ENCODE data around the gene BOC. TPM values are rescaled to one million over a fixed set of nuclear protein-coding genes. Genes with fewer than 3 reads are reported as not detected.

BOC gene
- total and polyA plus RNA-seq, 2 of the 13 experiments (the other 11 are each of a cell fraction or from before 2014, with no cell fraction given) = 0.04 TPM; not detected in 1

DNA sequence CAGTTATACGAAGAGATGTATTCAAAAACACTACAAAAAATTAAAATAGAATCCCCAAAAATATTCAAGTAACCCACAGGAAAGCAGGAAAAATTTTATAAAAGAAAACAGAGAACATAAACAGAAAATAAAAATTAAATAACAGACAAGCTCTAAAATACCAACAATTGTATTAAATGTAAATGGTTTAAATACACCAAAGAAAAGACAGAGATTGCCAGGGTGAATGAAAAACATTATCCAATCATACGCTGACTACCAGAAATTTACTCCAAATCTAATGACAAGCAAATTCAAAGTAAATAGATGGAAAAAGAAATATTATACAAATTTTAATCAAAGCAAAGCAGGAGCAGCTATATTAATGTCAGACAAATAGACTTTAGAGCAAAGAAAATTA, 103.6 kb downstream of the BOC start (continued):
- TF ChIP-seq, protein P1, sequence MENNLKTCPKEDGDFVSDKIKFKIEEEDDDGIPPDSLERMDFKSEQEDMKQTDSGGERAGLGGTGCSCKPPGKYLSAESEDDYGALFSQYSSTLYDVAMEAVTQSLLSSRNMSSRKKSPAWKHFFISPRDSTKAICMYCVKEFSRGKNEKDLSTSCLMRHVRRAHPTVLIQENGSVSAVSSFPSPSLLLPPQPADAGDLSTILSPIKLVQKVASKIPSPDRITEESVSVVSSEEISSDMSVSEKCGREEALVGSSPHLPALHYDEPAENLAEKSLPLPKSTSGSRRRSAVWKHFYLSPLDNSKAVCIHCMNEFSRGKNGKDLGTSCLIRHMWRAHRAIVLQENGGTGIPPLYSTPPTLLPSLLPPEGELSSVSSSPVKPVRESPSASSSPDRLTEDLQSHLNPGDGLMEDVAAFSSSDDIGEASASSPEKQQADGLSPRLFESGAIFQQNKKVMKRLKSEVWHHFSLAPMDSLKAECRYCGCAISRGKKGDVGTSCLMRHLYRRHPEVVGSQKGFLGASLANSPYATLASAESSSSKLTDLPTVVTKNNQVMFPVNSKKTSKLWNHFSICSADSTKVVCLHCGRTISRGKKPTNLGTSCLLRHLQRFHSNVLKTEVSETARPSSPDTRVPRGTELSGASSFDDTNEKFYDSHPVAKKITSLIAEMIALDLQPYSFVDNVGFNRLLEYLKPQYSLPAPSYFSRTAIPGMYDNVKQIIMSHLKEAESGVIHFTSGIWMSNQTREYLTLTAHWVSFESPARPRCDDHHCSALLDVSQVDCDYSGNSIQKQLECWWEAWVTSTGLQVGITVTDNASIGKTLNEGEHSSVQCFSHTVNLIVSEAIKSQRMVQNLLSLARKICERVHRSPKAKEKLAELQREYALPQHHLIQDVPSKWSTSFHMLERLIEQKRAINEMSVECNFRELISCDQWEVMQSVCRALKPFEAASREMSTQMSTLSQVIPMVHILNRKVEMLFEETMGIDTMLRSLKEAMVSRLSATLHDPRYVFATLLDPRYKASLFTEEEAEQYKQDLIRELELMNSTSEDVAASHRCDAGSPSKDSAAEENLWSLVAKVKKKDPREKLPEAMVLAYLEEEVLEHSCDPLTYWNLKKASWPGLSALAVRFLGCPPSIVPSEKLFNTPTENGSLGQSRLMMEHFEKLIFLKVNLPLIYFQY (CRISPR knock-in tag; IDR thresholded peaks at IDR 0.05; ENCODE audit: borderline replicate concordance) = no peak
- TF ChIP-seq ZBTB42 (CRISPR knock-in tag; IDR thresholded peaks at IDR 0.05) = no peak
- TF ChIP-seq ZNF530 (CRISPR knock-in tag; IDR thresholded peaks at IDR 0.05; ENCODE audit: low read depth) = no peak
- TF ChIP-seq, protein P2, sequence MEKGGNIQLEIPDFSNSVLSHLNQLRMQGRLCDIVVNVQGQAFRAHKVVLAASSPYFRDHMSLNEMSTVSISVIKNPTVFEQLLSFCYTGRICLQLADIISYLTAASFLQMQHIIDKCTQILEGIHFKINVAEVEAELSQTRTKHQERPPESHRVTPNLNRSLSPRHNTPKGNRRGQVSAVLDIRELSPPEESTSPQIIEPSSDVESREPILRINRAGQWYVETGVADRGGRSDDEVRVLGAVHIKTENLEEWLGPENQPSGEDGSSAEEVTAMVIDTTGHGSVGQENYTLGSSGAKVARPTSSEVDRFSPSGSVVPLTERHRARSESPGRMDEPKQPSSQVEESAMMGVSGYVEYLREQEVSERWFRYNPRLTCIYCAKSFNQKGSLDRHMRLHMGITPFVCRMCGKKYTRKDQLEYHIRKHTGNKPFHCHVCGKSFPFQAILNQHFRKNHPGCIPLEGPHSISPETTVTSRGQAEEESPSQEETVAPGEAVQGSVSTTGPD (CRISPR knock-in tag; IDR thresholded peaks at IDR 0.05) = no peak
- no peak for TF ChIP-seq ZSCAN25 (CRISPR knock-in tag; IDR thresholded peaks at IDR 0.05)
- TF ChIP-seq ZNF230 (CRISPR knock-in tag; IDR thresholded peaks at IDR 0.05) = no peak
- TF ChIP-seq ZNF562 (CRISPR knock-in tag; IDR thresholded peaks at IDR 0.05; ENCODE audit: borderline replicate concordance) = no peak

DNA sequence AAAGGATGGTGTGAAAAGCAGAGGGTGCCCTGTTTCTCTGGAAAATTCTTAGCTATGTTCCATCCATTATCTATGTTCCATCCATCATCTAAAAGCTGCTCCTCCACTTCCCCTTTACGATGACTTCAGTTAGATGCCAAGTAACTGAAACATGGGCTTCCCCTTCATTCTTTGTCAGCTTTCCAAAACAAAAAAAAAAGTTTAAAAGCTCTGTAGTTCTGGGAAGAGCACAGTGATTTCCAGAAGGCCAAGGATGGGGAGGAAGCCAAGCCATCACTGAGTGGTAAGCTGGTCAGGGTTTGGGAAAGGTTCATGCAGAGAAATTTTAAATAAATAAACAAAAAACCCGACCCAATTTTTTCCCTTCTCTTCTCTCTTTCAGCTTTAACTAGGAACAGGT, 118.4 kb downstream of the BOC start:
- DNase-seq (ENCODE audit: low spot score) (no peak), ATAC-seq (no peak), FAIRE-seq (no peak)
- Histone ChIP-seq H3K4me2 (ENCODE audit: low read depth, low read length) (no peak overlapping the region), H3K27ac (ENCODE audit: extremely low read length, insufficient read depth, low read length) (no peak overlapping the region), H3K9me3 (ENCODE audit: low read length) (no peaks in the 10 kb centered on the region), H2AFZ (ENCODE audit: low read length) (no peak overlapping the region), H3K4me3 (replicated peaks in 1 of 3; ENCODE audit: insufficient read depth in 1 of 3, low read depth in 2 of 3, low read length in 3 of 3) (no peak overlapping the region), H3K4me1 (ENCODE audit: insufficient read depth, low read length) (peaks cover 9% of the 10 kb centered on the region), H3K79me2 (ENCODE audit: insufficient read depth, low read length) (no peaks in the 10 kb centered on the region), H4K20me1 (ENCODE audit: insufficient read depth, low read length) (no peaks in the 10 kb centered on the region), H3K9ac (ENCODE audit: insufficient read depth, low read depth, low read length) (no peak overlapping the region), H3K27me3 (ENCODE audit: control insufficient read depth in 1 of 2, insufficient read depth in 2 of 2, low read length in 2 of 2) (no peaks in the 10 kb centered on the region), H3K36me3 (replicated peaks in 1 of 2; ENCODE audit: control insufficient read depth in 1 of 2, insufficient read depth in 2 of 2, low read length in 2 of 2) (no peaks in the 10 kb centered on the region)
- intact Hi-C loops (cut with micrococcal nuclease; ENCODE audit: unreplicated experiment) = no loop called here
- in situ Hi-C loops (cut with HindIII; ENCODE audit: extremely low pct_ligation_motif_present, low pct_unique_long_range_greater_than_20kb) = no loop called here
- ChIA-PET CTCF (ENCODE audit: low intra/inter-chr PET ratio, low total read pairs) (no interaction called here), POLR2A (no interaction called here)
- WGBS (ENCODE audit: low lambda C conversion rate) = 57% methylated on average over 2 of the region's 2 CpGs
- BruUV-seq (replicated peaks) = no TSS peak
- TF ChIP-seq ZNF383 (CRISPR knock-in tag; IDR thresholded peaks at IDR 0.05; ENCODE audit: borderline replicate concordance) (no peak), ZNF761 (CRISPR knock-in tag; conservative IDR thresholded peaks at IDR 0.05) (no peak), ZFP82 (CRISPR knock-in tag; IDR thresholded peaks at IDR 0.05; ENCODE audit: borderline replicate concordance) (no peak), REL (CRISPR knock-in tag; conservative IDR thresholded peaks at IDR 0.05) (no peak), PCBP1 (IDR thresholded peaks at IDR 0.05; ENCODE audit: borderline replicate concordance, low read depth, low read length) (no peak), CCDC6 (CRISPR knock-in tag; IDR thresholded peaks at IDR 0.05) (no peak), NFYB (CRISPR knock-in tag; IDR thresholded peaks at IDR 0.05) (no peak), STAT5B (CRISPR knock-in tag; IDR thresholded peaks at IDR 0.05) (no peak)
- TF ChIP-seq, protein P3, sequence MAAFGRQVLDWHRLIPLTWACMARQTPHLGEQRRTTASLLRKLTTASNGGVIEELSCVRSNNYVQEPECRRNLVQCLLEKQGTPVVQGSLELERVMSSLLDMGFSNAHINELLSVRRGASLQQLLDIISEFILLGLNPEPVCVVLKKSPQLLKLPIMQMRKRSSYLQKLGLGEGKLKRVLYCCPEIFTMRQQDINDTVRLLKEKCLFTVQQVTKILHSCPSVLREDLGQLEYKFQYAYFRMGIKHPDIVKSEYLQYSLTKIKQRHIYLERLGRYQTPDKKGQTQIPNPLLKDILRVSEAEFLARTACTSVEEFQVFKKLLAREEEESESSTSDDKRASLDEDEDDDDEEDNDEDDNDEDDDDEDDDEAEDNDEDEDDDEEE (CRISPR knock-in tag; IDR thresholded peaks at IDR 0.05) = no peak
- TF ChIP-seq, protein P4, sequence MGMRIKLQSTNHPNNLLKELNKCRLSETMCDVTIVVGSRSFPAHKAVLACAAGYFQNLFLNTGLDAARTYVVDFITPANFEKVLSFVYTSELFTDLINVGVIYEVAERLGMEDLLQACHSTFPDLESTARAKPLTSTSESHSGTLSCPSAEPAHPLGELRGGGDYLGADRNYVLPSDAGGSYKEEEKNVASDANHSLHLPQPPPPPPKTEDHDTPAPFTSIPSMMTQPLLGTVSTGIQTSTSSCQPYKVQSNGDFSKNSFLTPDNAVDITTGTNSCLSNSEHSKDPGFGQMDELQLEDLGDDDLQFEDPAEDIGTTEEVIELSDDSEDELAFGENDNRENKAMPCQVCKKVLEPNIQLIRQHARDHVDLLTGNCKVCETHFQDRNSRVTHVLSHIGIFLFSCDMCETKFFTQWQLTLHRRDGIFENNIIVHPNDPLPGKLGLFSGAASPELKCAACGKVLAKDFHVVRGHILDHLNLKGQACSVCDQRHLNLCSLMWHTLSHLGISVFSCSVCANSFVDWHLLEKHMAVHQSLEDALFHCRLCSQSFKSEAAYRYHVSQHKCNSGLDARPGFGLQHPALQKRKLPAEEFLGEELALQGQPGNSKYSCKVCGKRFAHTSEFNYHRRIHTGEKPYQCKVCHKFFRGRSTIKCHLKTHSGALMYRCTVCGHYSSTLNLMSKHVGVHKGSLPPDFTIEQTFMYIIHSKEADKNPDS (CRISPR knock-in tag; IDR thresholded peaks at IDR 0.05) = no peak

Measured in HepG2 (cell line).